Activated T-cell treated with anti-CD3 and anti-CD28 coated beads, Interleukin-2, amount 50 U/mL, for 1 hour (primary cell): ENCODE data around the gene CCDC120.

Source experiments
- DNase-seq: peaks from one replicate; pipeline ENCODE4 v3.0.0-alpha.2; 2020

The CCDC120 gene

GRCh38 chrX:49058794-49059193 is at the start of gene CCDC120:
TSS of gene CCDC120 (plus strand) at chrX:49058999. CDS start at chrX:49062042, 3,043 bp downstream.
- no peak for DNase-seq

GRCh38 chrX:49019050-49019449 is 39.7 kb upstream of the CCDC120 start:
- DNase-seq = no peak

- DNase-seq = no peak
Measured at GRCh38 chrX:49019599-49020249, 39.1 kb upstream of the CCDC120 start.

DNA sequence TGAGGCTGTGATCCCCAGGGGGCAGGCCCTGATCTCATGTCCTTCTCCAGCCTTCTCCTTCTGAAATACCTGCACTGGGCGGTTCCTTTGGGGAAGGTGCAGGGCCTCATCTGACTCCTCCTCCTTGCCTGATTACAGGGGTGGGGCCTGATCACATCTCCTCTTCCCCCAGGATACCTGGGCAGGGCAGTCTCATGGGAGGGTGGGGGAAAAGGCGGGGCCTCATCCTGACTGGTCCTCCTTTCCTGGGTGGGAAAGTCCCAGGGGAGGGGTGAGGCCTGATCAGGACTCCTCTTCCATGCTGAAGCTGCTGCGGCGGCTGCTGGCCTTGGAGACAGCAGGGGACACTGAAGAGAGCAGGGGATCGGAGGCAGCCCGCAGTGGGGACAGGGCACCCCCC is 28.9 kb upstream of the CCDC120 start:
- DNase-seq = no peak

DNA sequence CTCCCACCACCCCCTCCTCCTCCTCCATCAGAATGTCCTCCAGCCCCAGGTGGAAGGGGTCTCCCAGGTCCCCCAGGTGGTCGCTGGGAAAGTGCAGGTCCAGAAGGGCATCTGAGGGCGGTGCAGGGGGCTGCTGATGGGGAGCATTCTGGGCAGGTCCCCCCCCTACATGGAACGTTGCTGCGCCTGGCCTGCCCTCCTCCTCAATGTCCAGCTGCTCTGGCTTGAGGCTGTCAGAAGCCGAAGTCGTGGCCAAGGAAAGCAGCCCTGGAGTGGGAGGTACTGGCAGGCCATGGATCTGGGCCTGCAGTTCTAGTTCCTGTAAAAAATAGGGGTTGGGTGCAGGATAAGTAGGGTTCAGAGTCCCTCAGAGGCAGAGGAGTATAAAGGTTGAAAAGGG is 28.5 kb upstream of the CCDC120 start:
- DNase-seq = no peak

DNA sequence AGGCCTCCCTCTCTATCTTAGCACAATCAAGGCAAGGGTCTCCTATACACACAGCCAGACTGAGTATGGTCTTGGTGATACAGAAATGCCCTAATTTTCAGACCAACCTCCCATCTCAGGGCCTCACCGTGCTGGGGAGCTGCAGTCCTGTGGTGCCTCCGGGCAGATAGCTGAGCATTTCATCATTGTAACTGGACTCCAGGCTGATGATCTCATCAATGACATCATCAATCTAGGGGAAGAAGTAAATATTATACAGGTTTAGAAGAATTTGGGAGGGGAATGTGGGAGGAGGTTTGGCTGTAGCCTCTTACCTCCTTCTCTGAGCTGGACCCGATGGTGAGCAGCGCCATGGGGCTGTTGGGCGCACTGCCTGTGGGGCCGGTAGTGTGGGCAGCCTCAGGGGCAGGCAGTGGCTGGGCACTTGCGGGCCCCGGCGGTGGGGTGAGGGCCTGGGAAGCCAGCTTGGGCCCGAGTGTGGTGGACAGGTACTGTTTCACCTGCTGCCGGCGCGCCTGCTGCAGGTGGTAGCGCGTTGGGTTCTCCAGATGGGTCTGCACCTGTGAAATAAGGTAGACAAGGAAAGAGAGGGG is 20.8 kb upstream of the CCDC120 start:
- DNase-seq = no peak

DNA sequence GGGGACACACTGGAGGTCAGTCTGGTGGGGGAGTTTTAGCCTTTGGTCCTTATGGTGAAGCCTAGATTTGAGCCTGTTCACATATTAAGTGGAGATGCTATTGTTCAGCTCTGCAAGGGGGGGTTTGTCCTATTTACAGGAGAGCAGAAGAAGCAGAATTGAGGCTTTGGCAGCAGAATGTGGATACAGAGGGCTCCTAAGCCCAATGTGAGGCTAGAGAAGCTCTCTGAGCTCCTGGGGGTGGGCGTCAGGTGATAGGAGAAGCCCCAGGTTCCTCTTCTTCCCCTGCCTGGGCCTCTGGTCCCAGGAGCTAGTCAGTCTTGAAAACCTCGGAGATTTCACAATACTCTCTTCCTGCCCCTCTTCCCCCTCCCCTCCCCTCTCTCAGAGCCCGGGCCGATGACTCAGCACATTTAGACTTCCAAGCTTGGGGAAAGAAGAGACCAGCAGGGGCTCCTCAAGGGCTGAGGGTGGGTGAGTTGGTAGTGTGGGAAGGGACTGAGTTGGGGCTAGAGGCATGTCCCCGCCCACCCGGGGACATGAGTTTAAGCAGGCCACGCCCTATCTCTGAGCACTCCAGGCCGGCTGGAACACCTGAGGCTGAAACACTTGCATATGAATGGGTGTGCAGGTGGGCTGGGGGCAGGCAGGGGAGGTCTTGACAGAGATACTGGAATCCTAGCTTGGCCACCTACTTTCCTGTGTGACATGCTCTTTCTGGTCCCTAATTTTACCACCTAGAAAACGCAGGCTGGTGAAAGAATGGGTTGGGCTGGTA is 19.0 kb upstream of the CCDC120 start:
- DNase-seq = peak; percentile 35

- DNase-seq = no peak
Measured at GRCh38 chrX:49040376-49040955, 18.3 kb upstream of the CCDC120 start.

GRCh38 chrX:49041744-49042580 is 16.8 kb upstream of the CCDC120 start:
- no peak for DNase-seq

- no peak for DNase-seq
Measured at GRCh38 chrX:49042581-49043219, 16.1 kb upstream of the CCDC120 start.

- DNase-seq = peak; percentile 91
Measured at GRCh38 chrX:49043220-49043986, 15.4 kb upstream of the CCDC120 start, which contains the start of gene TFE3. TSS of gene TFE3 (minus strand) at chrX:49043357. CDS start at chrX:49043226, 131 bp downstream.

DNA sequence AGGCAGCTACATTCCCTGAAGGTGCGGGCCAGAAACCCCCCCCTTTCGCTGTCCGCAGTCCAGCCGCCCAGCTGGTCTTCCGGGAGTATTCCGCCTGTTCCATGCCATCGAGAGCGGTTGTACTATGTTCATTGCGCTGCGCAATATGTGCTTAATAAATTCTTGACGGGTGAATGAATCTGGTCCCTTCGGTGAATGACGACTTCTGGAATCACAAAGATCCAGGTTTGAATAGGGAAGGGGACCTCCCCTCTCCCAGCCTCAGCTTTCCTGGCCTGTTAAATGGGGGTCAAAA is 14.9 kb upstream of the CCDC120 start:
- no peak for DNase-seq

DNA sequence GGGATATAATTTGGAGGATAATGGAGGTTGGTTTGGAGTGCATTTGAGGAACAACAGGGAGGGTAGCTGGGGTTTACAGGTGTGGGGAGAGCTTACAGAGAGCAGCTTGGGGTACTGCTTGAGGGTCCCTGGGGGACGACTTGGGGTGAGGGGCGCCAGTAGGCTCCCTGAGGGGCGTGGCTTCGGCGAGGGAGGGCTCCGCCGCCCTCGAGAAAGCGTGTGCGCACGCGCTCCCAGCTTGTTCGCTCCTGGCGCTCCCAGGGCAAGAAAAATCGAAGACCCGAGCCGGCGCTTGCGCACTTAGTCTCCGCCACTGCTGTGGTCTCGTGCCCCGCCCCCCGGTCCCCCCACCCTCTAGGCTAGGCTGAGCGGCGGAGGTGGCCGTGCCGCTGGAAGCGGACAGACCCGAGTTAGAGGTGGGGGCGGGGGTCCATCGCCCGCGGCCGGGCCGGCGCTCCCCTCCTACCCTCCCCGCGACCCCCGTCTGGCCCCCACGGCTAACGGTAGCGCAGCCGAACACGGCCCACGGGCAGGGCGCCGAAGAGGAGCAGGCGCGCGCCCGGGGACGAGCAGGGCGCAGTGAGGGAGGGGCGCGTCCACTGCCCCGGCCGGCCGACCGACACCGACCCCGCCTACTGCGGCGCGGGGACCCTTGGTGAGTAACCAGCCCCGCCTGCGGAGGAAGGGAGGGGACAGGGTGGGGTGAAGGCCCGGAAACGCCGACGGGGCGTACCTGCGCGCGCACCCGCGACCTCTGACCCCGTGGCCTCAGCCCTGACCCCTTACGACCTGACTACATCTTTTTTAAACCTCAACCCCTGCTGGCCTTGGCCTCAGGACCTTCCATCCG is 5.4 kb upstream of the CCDC120 start:
- peak; percentile 67 for DNase-seq

DNA sequence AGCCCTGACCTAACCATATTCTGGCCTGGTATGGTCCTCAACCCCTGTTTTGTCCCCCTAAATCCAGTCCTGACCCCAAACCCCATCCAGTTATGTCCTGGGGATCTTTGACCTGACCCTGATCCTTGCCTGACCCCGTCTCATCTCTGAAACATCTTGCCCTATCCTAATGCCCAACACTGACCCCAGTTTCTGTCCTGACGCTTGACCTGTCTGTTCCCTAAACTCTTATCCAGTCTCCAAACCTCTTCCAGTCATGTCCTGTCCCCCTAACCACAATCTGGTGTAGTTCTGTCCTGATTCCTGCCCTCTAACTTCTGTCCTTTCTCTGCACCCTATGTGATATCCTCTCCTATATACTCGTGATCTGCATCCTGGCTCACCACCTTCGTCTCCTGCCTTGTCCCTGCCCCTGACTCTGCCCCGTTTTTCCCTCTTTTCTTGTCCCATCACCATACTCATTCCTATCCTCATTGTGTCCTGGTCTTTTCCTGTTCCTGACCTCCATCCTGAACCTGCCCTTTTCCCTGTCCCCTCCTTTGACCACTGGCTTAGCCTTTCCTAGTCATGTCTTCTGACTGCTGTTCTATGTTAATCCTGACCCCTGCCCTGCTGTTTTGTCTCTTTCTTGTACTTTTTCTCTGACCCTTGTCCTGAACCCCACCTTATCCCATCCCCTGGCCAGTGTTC is 4.6 kb upstream of the CCDC120 start:
- no peak for DNase-seq

DNA sequence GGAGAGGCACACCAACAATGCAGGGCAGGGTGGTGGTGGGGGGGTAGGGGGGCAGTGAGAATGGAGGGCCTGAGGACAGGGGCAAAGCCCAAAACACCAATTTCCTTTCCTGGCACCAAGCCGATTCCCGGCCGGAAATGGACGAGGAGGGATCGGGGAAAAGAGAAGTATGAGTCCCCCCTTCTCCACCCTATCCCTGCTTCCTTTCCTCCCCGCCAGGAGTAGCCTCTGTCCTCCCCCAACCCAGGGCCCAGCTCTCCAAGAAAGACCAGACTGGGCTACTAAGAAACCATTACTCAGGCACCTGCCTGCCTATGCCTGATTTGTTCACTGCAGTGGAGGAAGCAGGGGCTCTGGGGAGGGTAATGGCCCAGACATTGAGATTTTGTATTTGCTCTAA is 402 bp downstream of the CCDC120 start:
- DNase-seq = no peak

GRCh38 chrX:49059681-49060085 is 884 bp downstream of the CCDC120 start:
- no peak for DNase-seq

DNA sequence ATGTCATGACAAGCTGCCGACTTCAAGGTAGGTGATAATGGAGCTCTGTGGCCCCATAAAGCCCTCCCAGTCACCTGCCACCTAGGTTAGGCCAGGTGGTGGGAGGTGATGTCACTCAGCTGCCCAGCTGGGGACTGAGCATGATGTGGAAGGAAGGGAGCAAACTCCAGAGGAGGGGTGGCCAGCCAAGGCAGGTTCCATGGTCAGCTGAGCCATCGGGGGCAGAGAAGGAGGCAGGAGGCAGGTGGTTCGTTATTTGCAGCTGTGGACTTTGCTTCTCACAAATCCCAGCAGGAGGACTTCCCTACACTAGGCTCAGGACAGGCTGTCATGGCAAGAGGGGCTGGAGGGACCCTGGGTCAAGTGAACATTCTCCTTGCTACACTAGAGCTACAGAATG is 2.1 kb downstream of the CCDC120 start:
- no peak for DNase-seq

GRCh38 chrX:49061490-49061889 is 2.7 kb downstream of the CCDC120 start:
- no peak for DNase-seq

GRCh38 chrX:49061916-49062315 is 3.1 kb downstream of the CCDC120 start:
- no peak for DNase-seq

GRCh38 chrX:49063715-49064114 is 4.9 kb downstream of the CCDC120 start:
- DNase-seq = no peak
